ENCODE results near the gene SF3A2. TPM values are rescaled to one million over a fixed set of nuclear protein-coding genes. Genes with fewer than 3 reads are reported as not detected.

The SF3A2 gene
- total RNA-seq, 4 donors from 2014 or later, result 25.7 to 39.8 (median 30.3) TPM

DNA sequence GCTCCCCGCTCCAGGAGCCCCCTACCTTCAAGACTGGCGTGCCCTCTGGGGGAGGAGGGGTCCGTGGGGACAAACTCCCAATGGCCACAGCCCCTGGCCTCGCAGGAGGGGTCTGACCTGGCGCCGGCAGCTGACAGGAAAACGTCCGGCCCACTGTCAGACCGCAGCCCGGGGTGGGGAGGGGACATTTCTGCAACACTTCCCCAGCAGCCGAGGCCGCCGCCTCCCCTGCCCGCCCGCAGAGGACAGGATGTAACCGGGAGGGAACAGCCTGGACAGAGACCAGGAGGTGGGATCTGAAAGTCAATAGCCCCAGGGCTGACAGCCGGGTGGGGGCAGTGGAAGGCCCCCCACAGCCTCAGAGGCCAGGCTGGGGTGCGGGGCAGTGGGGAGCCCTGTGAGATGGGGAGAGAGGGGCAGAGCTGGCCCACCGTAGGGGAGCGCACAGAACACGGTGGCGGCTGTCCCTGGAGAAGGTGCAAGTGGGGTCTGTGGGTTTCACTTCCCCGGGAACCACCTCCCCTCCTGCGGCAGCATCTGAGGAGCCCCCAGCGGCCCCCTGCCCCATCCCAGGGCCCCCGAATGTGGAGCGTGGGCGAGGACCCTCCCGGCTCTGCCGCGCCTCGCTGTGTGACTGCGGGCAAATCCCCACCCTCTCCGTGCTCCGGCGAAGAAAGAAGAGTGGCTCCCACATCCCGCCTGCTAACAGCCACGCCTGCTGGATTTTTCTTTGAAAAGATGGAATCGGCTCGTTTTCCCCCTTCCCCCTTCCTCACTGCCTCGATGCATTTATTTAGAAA lies 45.6 kb downstream of the SF3A2 start, which contains the start of gene PEAK3:
Gene PEAK3, minus strand, starts transcription at position 114 of the 800 bp plus-strand sequence. CDS start 1,244 bp downstream, outside the sequence.
- TF ChIP-seq POLR2A (IDR thresholded peaks at IDR 0.05), result peak in 1 of 2 donors; percentile 12
- TF ChIP-seq, protein P1, sequence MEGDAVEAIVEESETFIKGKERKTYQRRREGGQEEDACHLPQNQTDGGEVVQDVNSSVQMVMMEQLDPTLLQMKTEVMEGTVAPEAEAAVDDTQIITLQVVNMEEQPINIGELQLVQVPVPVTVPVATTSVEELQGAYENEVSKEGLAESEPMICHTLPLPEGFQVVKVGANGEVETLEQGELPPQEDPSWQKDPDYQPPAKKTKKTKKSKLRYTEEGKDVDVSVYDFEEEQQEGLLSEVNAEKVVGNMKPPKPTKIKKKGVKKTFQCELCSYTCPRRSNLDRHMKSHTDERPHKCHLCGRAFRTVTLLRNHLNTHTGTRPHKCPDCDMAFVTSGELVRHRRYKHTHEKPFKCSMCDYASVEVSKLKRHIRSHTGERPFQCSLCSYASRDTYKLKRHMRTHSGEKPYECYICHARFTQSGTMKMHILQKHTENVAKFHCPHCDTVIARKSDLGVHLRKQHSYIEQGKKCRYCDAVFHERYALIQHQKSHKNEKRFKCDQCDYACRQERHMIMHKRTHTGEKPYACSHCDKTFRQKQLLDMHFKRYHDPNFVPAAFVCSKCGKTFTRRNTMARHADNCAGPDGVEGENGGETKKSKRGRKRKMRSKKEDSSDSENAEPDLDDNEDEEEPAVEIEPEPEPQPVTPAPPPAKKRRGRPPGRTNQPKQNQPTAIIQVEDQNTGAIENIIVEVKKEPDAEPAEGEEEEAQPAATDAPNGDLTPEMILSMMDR (IDR thresholded peaks at IDR 0.05), result no peak
- H3K27ac ChIP-seq, result peak within 1 kb of the TSS in 1 of 3 donors; percentile 28
- no peaks in the 10 kb centered on the region for H3K9me3 ChIP-seq
- WGBS, 2 donors, result 17 to 26% methylated on average over 13 to 15 of the region's 41 CpGs
- H3K4me1 ChIP-seq, result peaks cover 0 to 11% of the 10 kb centered on the region in 2 donors
- peak; percentile 50 for DNase-seq
- H3K4me3 ChIP-seq (replicated peaks in 1 of 3), result peak within 1 kb of the TSS in 1 of 3 donors; percentile 15
- H3K27me3 ChIP-seq, result no peaks in the 10 kb centered on the region
- intact Hi-C loops (cut with DNase I), result no loop called here
- H3K36me3 ChIP-seq, result no peaks in the 10 kb centered on the region

DNA sequence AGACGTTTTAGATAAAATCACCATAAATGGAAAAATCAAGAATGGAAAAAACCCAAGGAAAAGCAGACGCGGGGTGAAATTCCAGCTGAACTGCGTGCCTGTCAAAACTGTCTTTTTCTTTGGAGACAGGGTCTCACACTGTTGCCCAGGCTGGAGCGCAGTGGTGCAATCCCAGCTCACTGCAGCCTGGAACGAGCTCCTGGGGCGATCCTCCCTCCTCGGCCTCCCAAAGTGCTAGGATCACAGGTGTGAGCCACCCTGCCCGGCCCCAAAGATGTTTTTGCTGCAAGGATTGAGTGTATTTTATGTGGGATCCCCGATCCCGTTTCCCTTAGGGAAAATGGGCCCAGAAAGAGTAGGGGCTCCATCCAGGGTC lies 46.2 kb downstream of the SF3A2 start:
- no peaks in the 10 kb centered on the region for H3K9me3 ChIP-seq
- no peaks in the 10 kb centered on the region for H3K27me3 ChIP-seq
- H3K4me3 ChIP-seq (replicated peaks in 1 of 3), result no peak overlapping the region
- H3K27ac ChIP-seq, result no peak overlapping the region
- H3K36me3 ChIP-seq, result no peaks in the 10 kb centered on the region
- intact Hi-C loops (cut with DNase I), result no loop called here
- H3K4me1 ChIP-seq, result peaks cover 0 to 11% of the 10 kb centered on the region in 2 donors
- TF ChIP-seq POLR2A (IDR thresholded peaks at IDR 0.05), result no peak
- TF ChIP-seq, protein P1 (IDR thresholded peaks at IDR 0.05), result no peak
- no peak for DNase-seq
- WGBS, 2 donors, result 70 to 72% methylated on average over 11 of the region's 11 CpGs

DNA sequence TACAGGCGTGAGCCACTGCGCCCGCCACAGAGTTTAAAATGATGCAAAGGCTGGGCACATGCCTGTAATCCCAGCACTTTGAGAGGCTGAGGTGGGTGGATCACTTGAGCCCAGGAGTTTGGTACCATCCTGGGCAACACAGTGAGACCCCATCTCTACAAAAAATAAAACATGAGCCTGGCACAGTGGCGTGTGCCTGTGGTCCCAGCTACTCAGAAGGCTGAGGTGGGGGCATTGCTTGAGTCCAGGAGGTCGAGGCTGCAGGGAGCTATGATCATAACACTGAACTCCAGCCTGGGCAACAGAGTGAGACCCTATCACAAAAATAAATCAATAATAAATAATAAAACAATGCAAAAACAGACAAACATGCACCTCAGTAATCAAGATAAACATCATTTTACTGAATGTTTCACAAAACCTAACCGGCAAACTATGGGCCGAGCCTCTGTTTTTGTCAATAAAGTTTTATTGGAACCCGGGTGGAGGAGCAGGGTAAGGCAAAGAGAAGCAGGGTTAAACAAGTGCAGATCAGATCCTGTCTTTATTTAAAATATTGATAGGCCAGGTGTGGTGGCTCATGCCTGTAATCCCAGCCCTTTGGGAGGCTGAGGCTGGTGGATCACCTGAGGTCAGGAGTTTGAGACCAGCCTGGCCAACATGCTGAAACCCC lies 47.3 kb downstream of the SF3A2 start:
- DNase-seq, result no peak
- no peak overlapping the region for H3K4me3 ChIP-seq (replicated peaks in 1 of 3)
- TF ChIP-seq, protein P1 (IDR thresholded peaks at IDR 0.05), result no peak
- no peak for TF ChIP-seq POLR2A (IDR thresholded peaks at IDR 0.05)
- no peaks in the 10 kb centered on the region for H3K36me3 ChIP-seq
- intact Hi-C loops (cut with DNase I), result no loop called here
- WGBS, 2 donors, result 94 to 97% methylated on average over 7 to 8 of the region's 8 CpGs
- no peaks in the 10 kb centered on the region for H3K27me3 ChIP-seq
- H3K9me3 ChIP-seq, result no peaks in the 10 kb centered on the region
- H3K4me1 ChIP-seq, result peaks cover 0 to 11% of the 10 kb centered on the region in 2 donors
- no peak overlapping the region for H3K27ac ChIP-seq

- H3K27me3 ChIP-seq, result peaks cover 20% of the 10 kb centered on the region
- intact Hi-C loops (cut with DNase I), result no loop called here
- no peaks in the 10 kb centered on the region for H3K9me3 ChIP-seq
- 86 to 87% methylated on average over 19 to 20 of the region's 20 CpGs for WGBS, 2 donors
- H3K27ac ChIP-seq, result no peak overlapping the region
- TF ChIP-seq POLR2A (IDR thresholded peaks at IDR 0.05), result no peak
- TF ChIP-seq, protein P1 (IDR thresholded peaks at IDR 0.05), result no peak
- no peaks in the 10 kb centered on the region for H3K36me3 ChIP-seq
- no peak for DNase-seq
- H3K4me1 ChIP-seq, result peaks cover 5 to 32% of the 10 kb centered on the region in 2 donors
- no peak overlapping the region for H3K4me3 ChIP-seq (replicated peaks in 1 of 3)
Observed at GRCh38 chr19:2286402-2287140, 49.9 kb downstream of the SF3A2 start.
